Stimulated activated CD4-positive, alpha-beta T cell treated with anti-CD3 and anti-CD28 coated beads, Interleukin-1b, Interleukin-23, amount 100 ng/mL, for 24 hours (primary cell): ENCODE data around the gene IQSEC1.

Source experiments
- DNase-seq, 4 experiments: peaks; one replicate each; pipeline ENCODE4 v3.0.0-alpha.2; 2020; ENCODE audit warnings: low read depth in 4 of 4, low spot score in 1 of 4

Gene IQSEC1

DNA sequence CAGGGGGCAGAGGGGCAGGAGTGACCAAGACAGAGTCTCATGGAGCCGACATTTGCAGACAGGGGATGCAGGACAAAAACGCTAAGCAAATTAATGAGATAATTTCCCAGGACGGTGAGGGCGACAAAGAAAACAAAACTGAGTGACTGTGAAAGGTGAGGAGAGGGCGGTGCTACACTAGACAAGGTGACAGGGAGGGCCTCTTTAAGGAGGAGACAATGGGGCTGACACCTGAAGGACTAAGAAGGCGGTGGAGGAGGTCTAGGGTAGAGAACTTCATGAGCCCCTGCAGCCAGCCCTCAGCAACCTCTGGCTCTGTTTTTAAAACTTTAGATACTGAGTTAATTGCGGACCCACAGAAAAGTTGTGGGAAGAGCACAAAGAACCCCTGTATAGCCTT lies 41.6 kb downstream of the IQSEC1 start:
- DNase-seq = no peak

DNA sequence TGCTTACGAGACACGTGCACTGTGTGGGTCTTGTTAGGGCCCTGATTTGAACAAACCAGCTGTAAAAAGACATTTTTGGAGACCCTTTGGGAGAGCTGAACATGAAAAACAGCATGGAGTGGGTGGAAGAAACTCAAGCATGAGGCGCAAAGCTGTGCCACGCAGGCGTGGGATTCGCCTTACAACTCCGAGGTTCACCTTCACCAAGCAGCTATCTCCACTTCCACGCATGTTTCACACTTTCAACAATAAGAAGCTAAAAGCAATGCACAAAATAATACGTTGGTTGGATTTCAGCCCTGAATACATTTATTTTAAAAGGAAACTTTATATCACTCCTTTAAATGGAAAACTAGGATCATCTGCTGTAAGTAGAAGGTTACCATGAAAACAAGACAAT lies 42.5 kb downstream of the IQSEC1 start:
- DNase-seq = no peak

DNA sequence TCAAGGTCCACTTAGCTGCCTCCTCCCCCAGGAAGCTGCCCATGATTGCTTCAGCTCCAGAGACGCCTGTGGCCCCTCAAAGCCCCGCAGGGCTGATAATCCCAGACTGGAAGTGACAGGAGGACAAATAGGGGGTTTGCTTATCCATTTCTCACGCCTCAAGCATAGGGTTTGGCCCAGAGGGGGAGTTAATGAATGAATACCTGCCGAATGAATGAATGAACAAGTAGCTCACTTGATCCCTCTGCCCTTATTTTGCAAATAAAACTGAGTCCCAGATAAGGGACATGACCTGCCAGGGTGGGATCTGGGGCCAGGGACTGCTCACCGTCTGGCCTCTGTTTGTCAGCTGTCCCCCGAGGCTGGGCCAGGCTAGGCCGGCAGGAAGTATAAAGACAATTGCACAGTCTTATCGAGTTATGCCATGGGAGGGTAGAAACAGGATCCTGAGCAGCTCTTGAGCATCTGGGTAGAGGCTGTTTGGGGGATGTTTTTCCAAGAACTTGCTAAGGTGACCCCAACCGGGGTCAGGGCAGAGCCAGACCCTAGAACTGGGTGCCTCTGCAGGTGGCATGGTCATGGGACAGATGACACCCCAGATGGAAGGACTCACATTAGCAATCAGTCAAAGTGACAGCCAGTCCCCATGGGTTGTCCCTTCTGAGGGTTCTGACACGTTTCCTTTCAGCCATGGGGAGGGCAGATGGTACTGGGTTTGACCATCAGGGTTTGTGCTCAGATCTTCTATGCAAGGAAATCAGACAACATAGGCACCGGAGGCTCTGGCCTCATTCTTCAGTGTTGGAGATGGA lies 45.0 kb downstream of the IQSEC1 start:
- DNase-seq = no peak

DNA sequence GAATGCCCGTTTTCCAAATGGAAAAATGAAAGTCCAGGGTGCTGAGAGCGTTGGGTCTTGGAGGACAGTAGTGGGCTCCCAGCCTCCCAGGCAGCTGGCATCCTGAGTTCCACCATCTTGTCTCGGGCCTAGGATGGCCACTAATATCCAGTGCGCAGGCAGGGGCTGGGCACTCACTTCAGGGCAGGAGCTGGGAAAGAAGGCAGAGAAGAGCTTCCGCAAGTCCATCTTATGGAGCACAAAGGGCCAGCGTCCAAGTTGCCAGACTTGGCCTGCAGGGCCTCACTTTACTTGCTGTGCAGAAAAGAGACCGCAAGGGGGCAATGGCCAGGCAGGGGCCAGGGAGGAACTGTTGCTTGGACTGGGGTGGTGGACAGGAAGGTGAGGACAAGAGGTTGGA lies 46.1 kb downstream of the IQSEC1 start:
- DNase-seq = no peak

DNA sequence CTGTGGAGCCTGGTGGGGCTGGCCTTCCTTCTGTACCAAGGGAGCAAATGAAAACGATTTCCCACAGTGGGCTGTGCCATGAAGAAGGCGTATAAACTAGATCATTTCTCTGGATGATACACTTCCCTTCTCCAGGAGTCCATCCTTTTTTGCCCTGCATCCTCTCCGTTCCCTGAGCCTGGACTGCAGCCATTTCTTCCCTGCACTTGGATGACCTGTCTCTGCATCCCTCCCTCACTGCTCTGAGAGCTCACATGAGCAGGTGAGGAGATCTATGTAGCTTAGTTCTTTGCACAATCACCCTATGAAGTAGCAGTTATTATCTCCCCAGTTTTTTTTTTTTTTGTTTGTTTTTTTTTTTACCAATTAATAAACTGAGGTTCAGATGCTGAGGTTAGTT lies 46.7 kb downstream of the IQSEC1 start:
- no peak for DNase-seq

DNA sequence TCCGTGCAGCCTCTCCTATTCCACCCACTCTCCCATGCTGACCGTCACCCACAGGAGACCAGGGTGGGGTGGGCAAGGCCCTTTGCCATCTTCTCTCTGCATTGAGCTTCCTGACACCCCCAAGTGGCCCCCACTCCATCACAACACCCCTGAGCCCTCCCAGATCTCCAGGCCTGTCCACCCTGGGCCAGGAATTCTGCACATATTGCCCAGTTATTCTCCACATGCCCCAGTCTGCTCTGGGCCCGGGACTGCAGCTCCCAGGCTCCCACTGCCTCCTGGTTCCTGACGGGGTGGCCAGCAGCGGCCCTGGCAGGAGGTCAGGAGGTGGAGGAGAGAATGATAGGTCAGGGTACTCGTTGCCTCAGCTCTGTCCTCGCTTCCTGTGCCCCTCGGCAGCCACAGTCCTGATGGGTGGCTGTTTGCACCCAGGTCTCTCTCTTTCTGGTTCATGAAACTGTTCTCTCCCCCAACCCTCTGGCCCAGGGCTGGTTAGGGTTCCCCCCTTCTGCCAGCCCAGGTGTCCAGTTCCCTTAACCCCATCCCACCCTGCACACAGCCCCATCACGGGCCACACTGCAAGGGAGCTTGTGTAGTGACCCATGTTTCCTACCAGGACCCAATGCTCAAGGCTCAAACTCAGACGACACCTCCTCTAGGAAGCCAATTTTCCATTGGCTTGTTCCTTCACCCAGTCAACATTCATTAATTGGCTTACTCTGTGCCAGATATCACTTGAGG lies 47.3 kb downstream of the IQSEC1 start:
- no peak for DNase-seq

DNA sequence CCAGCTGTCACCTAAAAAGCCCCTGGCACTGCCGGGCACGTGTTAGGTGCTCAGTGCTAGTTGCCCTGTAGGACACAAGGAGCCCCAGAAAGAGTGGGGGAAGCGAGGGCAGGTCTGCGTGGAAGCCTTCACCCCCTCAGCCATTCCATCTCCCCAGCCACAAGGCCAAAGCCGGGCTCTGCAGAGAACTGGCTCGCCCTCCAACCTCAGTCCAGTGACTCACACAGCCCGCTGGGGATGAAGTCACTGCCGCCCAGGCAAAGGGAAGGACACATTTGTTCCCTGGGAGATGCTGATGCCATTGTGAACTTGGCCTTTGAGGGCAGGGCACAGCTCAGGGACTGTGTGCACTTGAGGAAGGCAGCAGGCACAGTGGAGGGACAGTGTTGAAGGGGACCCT lies 48.1 kb downstream of the IQSEC1 start:
- no peak for DNase-seq

DNA sequence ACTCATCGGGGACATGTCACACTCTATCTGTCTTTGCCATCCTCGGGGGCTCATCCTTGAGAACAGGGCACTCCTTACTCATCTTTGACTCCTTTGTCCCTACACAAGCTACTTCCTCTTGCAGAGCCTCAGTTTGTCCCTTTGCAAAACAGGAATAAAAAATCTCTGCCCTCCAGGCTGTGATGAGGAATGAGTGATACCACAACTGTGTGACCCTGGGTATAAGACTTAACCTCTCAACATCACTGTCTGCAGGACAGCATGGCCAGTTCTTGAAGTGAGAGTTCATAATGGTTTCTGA lies 48.5 kb downstream of the IQSEC1 start:
- DNase-seq = no peak

DNA sequence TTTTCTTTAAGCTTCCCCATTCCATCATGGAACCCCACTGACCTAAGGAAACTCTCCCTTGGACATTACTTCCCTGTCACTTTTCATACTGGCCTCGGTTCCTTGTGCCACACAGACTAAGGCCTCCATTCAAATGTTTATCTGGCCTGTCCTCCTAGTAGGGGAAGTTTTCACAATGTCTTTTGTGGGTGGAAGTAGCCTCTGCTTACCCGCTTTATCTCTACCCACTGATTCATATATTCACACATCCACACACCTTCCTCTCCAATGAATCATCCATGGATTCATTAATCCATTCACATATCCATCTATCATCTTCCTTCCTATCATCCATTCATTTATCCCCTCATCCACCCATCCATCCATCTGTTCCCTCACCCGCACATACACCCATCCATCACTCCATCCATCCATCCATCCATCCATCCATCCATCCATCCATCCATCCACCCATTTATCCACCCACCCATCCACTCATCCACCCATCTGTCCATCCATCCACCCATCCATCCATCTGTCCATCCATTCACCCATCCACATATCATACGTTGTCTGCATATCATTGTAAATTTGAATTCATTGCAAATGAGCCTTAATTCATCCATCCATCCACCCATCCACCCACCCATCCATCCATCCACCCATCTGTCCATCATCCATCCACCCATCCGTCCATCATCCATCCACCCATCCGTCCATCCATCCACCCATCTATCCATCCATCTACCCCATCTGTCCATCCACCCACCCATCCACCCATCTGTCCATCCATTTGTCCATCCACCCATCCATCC lies 49.1 kb downstream of the IQSEC1 start:
- no peak for DNase-seq

DNA sequence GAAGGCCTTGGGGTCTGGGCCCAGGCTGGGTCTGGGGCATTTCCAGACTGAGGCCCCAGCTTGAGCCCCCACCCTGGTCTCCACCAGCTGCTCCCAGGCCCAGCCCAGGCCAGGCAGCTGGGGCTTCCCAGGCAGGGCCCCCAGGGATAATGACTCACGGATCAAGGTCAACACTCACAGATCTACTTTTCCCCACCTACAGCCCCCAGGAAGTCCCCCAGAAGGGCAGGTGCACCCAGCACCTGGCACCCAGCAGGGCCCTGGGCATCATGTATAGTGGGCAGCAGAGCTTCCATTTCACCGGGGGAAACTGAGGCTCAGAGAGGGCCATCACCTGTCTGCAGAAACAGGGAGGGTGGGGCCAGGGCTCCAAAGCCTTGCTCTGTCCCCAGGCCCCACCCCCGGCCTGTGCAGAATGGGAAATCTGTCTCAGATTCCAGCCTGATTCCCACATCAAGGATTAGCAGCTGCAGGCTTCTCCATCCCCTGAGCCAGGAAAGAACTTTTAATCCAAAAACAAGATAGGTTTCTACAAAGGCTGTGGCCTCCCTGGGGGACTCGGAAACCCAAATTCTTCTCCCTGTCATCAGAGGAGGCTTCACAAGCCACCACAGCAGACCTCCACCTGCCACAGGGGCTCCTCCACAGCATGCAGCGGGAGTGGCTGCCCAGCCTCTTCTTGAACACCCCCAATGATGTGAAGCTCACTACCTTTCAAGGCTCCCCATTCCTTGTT lies 49.8 kb downstream of the IQSEC1 start:
- DNase-seq = no peak

DNA sequence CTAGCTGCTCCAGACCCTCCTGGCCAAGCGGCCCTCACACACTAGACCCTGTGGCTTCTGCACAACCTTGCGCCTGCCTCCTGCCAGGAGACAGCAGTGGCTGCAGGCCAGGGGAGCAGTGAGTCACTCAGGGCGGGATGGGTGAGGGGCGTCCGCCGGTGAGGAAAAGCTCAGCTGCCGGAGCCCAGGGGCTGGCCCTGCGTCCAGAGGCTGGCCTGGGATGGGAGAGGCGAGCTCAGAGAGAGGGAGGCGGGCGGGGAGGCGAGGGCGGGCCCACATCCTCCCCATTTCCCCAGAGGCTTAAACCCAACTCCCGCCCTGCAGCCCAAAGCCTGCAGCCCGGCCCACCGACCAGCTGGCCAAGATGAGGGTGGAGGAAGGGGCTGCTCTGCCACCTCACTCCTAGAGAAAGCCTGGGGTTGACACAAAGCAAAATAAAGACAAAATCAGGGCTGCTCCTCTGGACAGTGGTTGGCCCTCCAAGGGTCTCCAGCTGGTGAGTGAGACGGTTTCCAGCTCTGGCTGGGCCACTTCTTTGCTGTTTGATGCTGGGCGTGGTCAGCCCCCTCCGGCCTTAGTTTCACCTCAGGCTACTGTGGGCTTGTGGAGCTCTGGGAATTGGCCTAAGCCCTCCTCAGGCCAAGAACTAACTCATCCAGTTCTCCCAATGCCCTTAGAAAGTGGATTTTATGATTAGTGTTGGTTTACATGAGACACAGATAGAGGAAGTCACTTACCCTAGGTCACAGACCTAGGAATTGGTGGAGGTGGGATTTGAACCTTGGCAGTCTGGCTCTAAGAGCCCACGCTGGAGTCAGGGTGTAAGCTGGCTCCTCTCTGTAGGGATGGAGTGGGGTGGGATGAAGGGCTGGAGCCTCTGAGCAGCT lies 50.6 kb downstream of the IQSEC1 start:
- DNase-seq = no peak

DNA sequence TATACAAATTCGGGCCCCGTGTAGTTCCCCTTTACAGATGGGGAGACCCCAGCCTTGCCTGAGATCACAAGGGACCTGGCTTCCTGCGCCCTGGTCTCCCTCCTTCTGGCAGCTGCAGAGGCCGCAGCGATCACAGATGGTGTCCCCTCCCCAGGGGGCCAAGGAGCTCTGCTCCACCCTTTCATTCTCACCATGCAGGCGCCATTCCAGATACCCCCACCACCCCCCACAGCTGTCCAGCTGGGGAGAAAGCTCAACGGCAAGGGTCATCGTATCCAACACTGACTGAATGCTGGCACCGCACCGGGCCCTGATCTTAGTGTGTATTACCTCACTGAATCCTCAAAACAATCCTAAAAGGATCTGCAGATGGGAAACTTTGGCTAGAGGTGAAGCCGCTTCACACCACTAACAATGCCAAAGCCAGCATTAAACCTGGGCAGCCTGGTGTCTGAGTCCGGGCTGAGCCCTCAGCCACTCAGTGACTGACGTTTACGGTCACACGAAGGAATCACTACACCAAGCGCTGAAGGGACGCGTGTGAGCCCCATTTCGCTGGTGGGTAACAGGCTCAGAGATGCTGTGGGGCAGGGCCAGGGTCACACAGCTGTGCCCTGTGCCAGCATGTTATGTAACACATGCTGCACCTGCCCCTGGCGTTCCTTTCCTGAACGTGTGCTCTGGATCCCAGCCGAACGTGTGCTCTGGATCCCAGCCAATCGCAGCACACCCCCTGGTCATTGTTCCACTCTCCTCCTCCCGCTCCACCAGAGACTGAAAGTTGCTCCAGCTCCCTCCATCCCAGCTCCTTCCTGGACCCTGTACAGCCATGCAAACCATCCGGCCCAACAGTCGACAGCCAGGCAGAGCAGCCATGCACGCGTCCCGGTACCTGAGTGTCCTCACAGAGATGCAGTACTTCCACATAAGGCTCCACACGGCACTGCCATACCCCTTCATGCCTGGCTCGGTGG lies 51.8 kb downstream of the IQSEC1 start:
- no peak for DNase-seq

DNA sequence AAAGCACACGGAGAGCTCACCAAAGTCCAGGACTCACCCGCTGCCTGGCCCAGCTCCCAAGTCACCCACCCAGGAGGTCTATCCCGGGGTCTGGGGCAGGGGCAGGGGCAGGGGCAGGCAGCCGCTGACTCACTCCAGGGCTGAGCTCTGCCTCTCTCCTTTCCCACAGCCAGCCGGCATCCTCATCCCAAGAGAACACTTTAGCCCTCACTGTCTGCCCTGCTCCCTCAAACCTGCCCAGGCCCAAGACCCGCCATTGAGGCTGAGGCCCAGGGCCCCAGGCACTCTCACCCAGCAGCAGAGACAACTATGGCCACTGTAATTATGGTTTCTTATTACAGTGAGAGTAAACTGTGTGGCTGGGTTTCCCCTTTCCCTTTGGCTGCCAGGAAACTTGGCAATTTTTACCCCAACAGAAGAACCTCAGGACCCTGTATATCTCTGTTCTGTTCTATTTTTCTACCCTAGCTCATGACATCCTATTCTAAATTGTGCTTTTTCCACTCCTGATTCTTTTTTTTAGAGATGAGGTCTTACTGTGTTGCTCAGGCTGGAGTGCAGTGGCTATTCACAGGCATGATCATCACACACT lies 53.0 kb downstream of the IQSEC1 start:
- DNase-seq = no peak

DNA sequence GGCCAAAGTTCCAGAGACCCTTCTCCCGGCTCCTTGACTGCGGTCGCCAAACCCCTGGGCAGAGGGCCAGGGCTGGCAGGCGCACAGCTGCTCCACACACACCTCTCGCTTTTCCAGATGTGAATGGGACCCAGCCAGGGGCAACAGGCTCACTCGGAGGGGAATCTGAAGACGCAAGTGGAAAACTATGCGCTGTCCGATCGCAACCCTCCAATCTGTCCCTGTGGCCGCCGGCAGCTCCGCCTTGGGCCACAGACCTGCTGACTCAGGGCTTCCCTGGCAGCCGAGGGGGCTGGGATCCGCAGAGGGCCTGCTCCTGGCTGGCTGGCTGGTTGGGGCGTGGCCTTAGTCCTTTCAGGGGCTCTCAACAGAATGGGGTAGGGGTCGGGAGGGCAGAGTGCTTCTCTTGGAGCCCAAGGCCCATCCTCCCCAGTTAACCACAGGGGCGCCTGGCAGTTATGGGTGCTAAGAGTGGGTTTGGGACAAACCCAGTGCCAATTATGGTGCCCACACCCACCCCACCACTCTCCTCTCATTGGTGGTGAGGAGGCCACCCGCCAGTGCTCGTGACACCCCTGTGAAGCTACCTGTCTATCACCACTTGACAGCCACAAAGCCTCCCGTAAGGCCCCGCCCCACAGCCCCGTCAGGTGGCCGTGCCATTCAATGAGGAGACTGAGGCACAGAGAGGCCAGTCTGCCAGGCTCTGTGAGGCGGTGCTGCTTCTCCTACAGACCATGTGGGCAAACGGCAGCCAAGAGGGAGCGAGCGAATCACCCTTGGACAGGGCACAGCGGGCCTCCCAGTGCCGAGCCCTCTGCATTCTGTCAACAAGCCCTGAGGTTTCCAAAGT lies 53.8 kb downstream of the IQSEC1 start:
- DNase-seq = no peak

DNA sequence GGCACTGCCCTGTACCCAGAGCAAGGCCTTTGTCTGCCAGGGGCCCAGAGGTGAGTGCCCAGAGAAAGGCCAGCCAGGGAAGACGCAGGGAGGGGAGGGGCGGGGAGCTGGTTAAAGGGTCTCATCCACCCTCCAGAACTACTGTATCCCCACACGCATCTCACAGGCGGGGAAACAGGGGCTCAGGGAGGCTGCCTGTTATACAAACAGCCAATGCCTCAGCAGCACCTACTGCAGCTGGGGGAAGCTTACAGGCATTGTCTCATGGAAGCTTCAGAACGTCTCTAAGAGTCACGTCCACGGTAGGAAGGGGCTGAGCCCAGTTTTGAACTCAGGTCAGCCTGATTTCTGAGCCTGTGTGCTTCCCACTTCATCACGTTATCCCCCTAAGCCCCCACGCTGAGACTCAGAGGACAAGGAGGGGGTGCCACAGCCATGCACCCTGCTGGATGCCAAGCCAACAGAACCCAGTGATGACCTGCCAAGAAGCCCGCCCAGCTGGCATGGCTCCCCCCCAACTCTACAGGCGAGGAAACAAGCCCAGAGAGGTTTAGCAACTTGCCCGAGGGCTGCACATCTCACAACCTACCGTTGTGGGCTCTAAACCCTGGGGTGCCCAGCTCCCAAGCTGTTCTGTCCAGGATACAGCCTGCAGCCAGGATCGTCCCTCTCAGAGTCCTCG lies 54.5 kb downstream of the IQSEC1 start:
- no peak for DNase-seq

DNA sequence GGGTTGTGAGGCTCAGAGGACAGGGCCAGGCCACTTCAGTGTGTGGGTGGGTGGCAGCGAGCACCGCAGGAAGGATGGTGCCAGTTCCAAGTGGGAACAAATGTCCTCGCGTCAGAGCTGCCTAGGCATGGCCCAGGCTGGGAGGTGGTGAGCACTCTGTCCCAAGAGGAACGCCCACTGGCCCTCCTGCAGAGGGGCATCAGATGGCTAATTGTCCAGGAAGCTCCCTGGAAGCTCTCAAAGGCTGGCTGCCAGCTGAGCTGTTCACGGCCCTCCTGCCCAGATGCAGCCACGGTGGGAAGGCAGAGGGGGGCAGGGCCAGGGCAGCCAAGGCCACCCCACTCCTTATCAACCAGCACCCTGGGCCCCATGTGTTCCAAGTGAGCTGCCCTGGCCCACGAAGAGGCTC lies 55.2 kb downstream of the IQSEC1 start:
- DNase-seq = no peak

DNA sequence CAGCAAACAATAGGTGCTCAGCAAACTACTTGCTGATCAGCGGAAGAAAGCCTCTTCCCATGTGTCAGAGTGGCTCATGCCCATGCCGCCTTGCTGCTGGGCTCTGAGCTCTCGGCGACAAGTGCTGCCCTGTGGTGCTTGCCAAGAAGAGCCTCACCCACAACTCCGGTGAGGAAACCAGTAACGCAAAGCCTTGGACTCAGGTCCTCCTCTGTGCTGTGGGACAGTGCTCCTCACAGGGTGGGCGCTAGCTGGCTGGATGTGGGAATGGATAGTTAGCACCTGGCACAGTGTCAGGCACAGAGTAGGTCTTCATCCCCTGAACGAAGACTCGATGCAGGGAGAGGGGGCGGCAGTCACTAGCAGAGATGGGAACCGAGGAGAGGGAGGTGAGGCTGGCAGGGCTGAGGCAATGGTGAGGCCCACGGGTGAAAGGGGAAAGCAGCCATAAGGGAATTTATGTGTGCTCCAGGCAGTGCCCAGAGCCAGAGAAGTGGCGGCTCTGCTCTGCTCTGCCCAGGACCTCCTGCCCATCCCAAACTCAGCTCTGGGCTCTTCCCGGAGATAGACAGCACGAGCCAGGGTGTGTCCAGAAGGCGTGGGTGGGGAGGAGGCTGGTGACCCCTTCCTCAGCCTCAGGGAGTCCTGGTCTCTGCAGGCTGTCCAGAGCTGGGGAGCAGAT lies 55.7 kb downstream of the IQSEC1 start:
- no peak for DNase-seq
